ENCODE data around the gene ITGAD. TPM values are rescaled to one million over a fixed set of nuclear protein-coding genes. Genes with fewer than 3 reads are reported as not detected.
"Not testable (repeated sequence)": the region's sequence is repeated elsewhere in the genome, so short reads cannot be mapped to it uniquely, and the experiment has no call there.

The ITGAD gene
- total RNA-seq, 1 experiment from 2014 or later = not detected

- no peak for DNase-seq (ENCODE audit: low spot score)
Observed at GRCh38 chr16:31429796-31430195, 36.7 kb downstream of the ITGAD start.

GRCh38 chr16:31430380-31431052, 37.4 kb downstream of the ITGAD start:
- DNase-seq (ENCODE audit: low spot score) = no peak

GRCh38 chr16:31435341-31436220, 42.4 kb downstream of the ITGAD start:
- no peak for DNase-seq (ENCODE audit: low spot score)

GRCh38 chr16:31436221-31437045, 43.3 kb downstream of the ITGAD start:
- no peak for DNase-seq (ENCODE audit: low spot score)

GRCh38 chr16:31438414-31438813, 45.3 kb downstream of the ITGAD start:
- no peak for DNase-seq (ENCODE audit: low spot score)

- not testable (repeated sequence) for DNase-seq (ENCODE audit: low spot score)
Observed at GRCh38 chr16:31439023-31439422, 45.9 kb downstream of the ITGAD start.

GRCh38 chr16:31439519-31439918, 46.4 kb downstream of the ITGAD start:
- no peak for DNase-seq (ENCODE audit: low spot score)

- no peak for DNase-seq (ENCODE audit: low spot score)
Observed at GRCh38 chr16:31440516-31441184, 47.5 kb downstream of the ITGAD start.

- DNase-seq (ENCODE audit: low spot score) = no peak
Observed at GRCh38 chr16:31441956-31442355, 48.8 kb downstream of the ITGAD start.

GRCh38 chr16:31445931-31446330, 52.8 kb downstream of the ITGAD start:
- not testable (repeated sequence) for DNase-seq (ENCODE audit: low spot score)

GRCh38 chr16:31451201-31451600, 58.1 kb downstream of the ITGAD start:
- DNase-seq (ENCODE audit: low spot score) = no peak

- DNase-seq (ENCODE audit: low spot score) = peak; percentile 87
Observed at GRCh38 chr16:31451681-31452351, 58.7 kb downstream of the ITGAD start.

- DNase-seq (ENCODE audit: low spot score) = peak; percentile 84
Observed at GRCh38 chr16:31452631-31453106, 59.5 kb downstream of the ITGAD start.

- peak; percentile 78 for DNase-seq (ENCODE audit: low spot score)
Observed at GRCh38 chr16:31453255-31454204, 60.4 kb downstream of the ITGAD start.

GRCh38 chr16:31455601-31456314, 62.6 kb downstream of the ITGAD start:
- DNase-seq (ENCODE audit: low spot score) = no peak

GRCh38 chr16:31456988-31457360, 63.8 kb downstream of the ITGAD start:
- no peak for DNase-seq (ENCODE audit: low spot score)

GRCh38 chr16:31458073-31458843, 65.1 kb downstream of the ITGAD start:
- DNase-seq (ENCODE audit: low spot score) = no peak

All from H4 (cell line).